Mucosa of gallbladder (tissue), 1 donor: Measurements from ENCODE around the gene DHRS7B. TPM values are rescaled to one million over a fixed set of nuclear protein-coding genes. Genes with fewer than 3 reads are reported as not detected.
A peak's percentile ranks its signal among the peaks of the same experiment; 100 is the strongest.
"Not testable (repeated sequence)": the region's sequence is repeated elsewhere in the genome, so short reads cannot be mapped to it uniquely, and the experiment has no call there.

Experiments
- DNase-seq: peaks from one replicate; pipeline ENCODE4 v3.0.0-alpha.2; 2020; ENCODE audit warnings: low spot score
- total RNA-seq: library from RNA; stranded (reverse); gene quantifications from one replicate; pipeline ENCODE4 v1.2.1, GENCODE V29; 2021
- donor health status: DM: no; HTN: no; CAD: no.

The DHRS7B gene
- total RNA-seq, 1 donor from 2014 or later: 30.3 TPM

DNA sequence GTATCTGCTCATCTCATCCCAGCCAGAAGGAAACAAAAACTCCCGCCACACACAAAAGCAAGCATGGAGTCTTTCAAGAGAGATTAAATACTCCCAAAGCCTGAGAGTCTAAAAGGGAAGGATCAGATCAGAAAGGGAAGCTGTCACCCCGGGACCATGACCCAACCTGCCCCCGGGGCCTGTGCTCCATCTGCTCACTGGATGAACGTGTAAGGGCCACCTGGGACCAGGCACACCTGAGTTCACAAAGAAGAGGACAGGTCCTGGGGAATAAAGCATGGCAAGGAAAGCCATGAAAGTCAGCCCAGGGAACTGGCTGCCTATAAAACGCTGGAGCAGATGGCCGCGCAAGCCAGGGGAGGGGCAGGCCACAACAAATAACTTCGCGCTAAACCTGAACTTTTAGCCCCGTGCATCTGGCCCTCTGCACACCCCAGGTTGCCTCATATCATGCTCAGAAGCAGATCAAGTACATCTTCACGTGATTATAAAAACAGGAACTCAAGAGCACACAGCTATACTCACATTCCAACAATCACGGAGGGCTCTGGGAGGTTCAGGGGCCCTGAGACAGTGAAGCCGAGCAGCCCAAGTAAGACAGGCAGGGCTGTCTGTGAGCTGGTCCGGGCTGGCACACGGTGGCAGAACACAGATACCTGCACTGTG is 83.8 kb downstream of the DHRS7B start:
- DNase-seq: no peak

- DNase-seq: no peak
Measured at GRCh38 chr17:21211825-21212479, 85.2 kb downstream of the DHRS7B start.

DNA sequence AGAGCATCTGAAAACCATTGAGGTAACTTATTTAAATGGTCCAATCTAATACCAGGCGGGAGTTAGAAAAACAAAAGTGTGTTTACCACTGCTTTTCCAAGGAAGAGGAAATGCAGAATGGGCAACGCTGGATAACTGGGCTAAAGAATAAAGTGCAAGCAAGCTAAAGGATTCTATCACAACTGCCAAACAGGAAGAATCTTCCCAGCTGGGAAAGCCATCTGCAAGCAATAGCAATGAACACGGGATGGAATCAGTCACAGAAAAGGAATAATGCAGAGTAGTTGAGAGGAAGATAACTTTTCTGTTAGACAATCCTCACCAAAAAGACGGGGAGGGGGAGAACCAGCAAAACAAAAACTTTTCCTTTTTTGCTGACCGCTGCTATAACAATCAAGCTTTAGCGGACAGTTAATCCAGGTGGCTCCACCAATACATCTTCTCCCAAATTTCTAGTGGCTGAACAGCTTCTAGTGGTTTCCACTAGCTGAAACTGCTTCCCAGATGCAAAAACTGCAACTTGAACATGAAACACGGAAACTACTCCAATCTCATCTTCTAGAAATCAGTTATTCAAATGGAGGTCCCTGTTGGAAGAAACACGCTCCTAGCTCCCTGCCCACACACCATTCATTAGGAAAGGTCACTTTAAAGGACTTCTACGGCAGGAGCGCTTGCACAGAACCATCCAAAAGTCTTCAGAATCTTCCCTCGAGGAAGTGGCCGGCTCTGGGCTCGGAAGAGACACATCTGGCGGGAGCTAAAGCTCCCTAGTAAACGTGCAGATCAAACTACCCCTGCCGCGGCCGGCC is 86.3 kb downstream of the DHRS7B start:
- DNase-seq: no peak

GRCh38 chr17:21213638-21214014 is 86.9 kb downstream of the DHRS7B start:
- peak; percentile 16 for DNase-seq

GRCh38 chr17:21214015-21214776 is 87.4 kb downstream of the DHRS7B start, which contains the start of gene TMEM11:
TMEM11 (minus strand) TSS chr17:21214161; CDS start chr17:21214152, 9 bp downstream.
- peak; percentile 95 for DNase-seq

DNA sequence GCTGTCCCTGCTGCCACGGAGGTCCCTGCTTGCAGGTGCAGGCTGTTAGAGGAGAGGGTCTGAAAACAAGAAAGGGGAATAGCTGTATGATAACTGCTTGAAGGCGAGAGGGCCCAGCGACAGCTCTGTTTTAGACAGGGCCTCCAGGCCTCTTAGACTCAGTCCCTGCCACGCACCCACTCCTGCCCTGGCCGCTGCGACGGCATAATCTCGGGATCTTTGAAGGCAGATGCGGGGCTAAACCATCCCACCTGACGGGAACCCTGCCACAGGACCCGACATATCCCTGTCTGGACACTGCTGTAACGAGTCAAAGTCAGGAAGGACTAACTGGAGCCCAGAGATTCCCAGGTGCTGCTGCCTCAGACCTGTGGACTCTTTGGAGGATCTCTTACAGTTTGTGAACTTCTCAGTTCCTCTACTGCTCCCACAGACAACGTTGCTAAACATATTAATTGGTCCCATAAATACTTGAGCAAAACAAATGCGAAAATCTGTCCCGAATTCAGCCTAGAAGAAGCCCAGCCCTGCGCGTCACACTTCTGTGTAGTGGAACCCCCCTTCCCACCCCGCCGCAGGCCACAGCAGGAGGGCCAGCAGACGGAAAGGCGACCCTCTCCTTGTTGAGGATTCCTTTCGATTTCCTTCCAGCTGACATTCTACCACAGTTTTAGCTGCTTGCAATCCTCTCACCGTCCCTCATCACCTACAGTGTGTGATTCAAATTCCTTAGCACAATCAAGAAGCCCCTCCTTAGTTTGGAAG is 88.2 kb downstream of the DHRS7B start:
- no peak for DNase-seq

DNA sequence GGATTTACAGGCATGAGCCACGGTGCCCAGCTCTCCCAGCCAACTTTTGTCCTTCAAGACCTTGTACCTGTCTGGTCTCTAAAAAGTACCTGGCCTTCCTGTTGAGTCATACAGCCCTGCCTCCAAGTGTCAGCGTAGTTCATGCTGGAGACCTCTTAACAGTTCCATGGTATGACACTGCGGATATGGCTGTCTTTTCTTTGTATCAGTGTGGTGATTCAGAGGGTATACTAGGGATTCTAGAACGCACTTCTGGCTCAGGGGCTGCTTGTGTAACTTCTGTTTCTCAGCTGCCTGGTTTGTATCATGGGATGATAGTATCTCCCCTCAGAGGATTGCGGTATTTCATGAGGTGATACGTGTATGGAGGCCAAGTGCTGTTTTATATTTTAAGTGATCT is 89.2 kb downstream of the DHRS7B start:
- no peak for DNase-seq

GRCh38 chr17:21217346-21217745 is 90.6 kb downstream of the DHRS7B start:
- DNase-seq: no peak

DNA sequence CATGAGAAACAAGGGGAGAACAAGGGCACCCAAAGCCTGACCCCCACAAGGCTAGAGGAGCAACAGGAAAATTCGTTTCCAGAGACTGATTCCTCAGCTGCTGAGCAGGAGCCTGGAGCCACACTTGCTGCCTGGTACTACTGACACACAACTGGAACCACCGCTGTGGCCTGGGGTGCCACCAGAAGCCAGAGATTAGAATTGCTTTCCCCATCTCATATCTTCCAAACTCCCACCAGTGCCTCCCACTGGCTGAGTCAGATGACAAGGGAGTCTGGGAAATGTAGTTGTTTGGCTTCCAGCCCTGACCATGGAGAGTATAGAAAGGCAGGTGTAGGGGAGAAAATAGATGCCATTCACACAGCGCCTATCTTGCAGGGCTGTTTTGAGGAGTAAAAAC is 91.3 kb downstream of the DHRS7B start:
- DNase-seq: no peak

DNA sequence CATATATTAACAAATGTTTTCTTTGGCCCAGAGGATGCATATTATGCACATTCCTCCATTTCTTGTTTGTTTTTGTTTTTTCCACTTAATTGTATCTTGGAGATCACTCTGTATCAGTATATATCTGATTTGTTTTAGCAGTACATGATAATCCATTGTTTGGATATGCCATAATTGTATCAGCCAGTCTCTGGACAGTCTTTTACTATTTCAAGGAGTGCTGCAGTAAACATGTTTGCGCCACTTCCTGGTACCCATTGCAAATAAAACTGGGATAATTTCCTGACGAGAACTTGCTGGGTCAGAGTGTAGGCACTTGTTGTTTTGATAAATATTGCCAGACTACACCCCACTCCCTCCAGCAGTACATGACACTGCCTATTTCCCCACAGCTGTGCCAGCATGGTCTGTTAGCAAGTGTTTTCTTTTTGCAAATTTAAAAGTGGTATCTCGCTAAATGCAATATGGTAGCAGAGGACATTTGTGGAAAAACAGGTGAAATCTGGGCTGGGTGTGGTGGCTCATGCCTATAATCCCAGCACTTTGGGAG is 92.1 kb downstream of the DHRS7B start:
- DNase-seq: no peak

DNA sequence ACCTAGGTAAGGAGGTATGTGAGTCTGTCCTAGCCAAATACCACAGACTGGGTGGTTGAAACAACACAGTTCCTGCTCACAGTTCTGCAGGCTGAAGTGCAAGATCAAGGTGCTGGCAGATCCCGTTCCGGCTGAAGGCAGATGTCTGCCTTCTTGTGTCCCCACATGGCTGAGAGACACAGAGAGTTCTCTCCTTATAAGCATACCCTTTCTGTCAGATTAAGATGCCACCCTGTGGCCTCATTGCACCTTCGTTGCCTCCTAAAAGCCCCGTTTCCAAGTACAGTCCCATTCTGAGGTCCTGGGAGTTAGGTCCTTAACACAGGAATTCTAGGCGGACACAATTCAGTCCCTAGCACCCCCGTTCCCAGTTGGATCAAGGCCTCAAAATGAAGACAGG is 96.3 kb downstream of the DHRS7B start:
- no peak for DNase-seq

GRCh38 chr17:21227277-21227676 is 100.5 kb downstream of the DHRS7B start:
- DNase-seq: not testable (repeated sequence)

DNA sequence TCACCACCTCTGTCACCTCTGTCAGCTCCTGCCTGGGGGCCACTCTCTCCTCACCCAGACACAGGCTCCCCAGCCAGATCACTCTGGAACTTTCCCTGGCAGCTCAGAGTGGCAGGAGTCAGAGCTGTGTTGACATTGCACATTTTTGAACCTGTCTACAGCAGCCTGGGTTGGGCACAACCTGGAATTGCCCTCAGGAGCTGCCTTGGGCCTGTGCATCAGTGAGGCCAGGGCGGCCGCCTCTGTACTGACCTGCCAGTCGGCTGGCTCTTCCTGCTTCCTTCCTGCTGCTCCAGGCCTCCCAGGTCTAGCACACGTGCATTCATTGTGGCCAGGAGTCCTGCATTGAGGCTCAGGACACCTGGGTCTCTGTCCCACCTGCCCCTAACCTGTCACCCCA is 101.3 kb downstream of the DHRS7B start:
- DNase-seq: no peak

DNA sequence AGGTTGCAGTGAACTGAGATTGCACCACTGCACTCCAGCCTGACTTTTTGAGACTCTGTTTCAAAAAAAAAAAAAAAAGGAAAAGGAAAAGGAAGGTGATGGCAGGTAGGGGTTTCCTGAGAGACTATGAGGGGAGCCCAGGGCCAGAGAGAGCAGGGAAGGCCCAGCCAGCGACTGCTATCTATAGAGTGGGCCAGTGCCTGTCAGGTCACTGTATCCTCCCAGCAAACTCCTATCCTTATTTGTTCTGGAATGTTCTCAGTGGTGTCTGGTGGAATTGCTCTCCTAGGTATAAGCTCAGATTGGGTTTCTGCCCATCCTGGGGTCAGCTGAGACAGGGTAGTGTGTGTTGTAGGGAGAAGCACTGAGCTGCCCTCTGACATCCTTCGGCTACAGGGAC is 102.1 kb downstream of the DHRS7B start:
- DNase-seq: no peak

DNA sequence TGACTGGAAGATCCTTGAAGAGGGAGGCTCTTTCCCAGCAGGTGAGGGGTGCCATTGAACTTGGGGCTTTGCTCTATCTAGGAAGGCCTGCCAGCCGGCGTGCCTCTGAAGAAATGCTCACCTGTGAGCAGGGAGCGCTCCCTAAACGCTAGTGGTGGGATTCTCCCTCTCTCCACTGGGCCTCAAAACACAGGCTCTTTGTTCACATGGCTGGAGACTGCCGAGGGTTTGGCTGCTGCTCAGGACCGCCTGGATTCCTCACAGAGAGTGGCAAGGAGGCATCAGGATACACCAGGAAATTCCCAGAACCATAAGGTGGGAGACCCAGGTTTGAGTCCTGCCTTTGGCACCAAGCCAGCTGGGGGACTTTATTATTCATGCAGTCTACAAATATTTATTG is 104.8 kb downstream of the DHRS7B start:
- DNase-seq: no peak

- no peak for DNase-seq
Measured at GRCh38 chr17:21232033-21232749, 105.4 kb downstream of the DHRS7B start.

- DNase-seq: no peak
Measured at GRCh38 chr17:21233581-21234347, 107.0 kb downstream of the DHRS7B start.

- no peak for DNase-seq
Measured at GRCh38 chr17:21235921-21236320, 109.2 kb downstream of the DHRS7B start.

- DNase-seq: no peak
Measured at GRCh38 chr17:21239680-21240368, 113.1 kb downstream of the DHRS7B start.
